Spleen (tissue), 7 donors: ENCODE data around the gene BZW1.

Experiments
- POLR2A ChIP-seq, 3 donors: fragments of 450-650 bp; IDR thresholded peaks; one replicate each; pipeline ENCODE4 v1.5.1; 2017; ENCODE audit warnings: antibody characterized with exemption in 3 of 3, mild to moderate bottlenecking in 1 of 3
- TF ChIP-seq, protein P1 (sequence below), 11 experiments: fragments of 200-600 bp in 7 of 11; fragments of 450-650 bp in 4 of 11; sonication (generic) in 4 of 11; IDR thresholded peaks in 8 of 11; conservative IDR thresholded peaks in 3 of 11; 1 replicate in 7 of 11; 2 replicates in 4 of 11; pipeline versions ENCODE4 v1.4.0 to v1.8.0; 2016 to 2021; ENCODE audit warnings: antibody characterized with exemption in 11 of 11, inconsistent platforms in 4 of 11, mild to moderate bottlenecking in 1 of 11
- donor health status: DM: no; HTN: no; CAD: no; lungs with moderate emphysema.
- donor health status: DM: no; HTN: no; CAD: no.
- donor health status: DM: no; HTN: no; CAD: no.

DNA sequence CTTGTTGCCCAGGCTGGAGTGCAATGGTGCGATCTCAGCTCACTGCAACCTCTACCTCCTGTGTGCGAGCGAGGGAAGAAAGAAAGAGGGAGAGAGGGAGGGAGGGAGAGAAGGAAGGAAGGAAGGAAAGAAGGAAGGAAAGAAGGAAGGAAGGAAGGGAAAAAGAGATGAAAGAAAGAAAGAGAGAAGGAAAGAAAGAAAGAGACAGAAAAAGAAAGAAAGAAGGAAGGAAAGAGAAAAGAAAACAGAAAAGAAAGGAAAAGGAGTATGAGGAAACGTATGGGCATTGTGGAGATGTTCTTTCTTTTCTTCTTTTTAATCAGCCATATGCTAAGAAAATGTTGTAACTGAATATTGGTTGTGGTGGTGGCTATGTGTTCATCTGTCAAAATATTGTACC, 36.2 kb downstream of the BZW1 start:
- TF ChIP-seq, protein P1, sequence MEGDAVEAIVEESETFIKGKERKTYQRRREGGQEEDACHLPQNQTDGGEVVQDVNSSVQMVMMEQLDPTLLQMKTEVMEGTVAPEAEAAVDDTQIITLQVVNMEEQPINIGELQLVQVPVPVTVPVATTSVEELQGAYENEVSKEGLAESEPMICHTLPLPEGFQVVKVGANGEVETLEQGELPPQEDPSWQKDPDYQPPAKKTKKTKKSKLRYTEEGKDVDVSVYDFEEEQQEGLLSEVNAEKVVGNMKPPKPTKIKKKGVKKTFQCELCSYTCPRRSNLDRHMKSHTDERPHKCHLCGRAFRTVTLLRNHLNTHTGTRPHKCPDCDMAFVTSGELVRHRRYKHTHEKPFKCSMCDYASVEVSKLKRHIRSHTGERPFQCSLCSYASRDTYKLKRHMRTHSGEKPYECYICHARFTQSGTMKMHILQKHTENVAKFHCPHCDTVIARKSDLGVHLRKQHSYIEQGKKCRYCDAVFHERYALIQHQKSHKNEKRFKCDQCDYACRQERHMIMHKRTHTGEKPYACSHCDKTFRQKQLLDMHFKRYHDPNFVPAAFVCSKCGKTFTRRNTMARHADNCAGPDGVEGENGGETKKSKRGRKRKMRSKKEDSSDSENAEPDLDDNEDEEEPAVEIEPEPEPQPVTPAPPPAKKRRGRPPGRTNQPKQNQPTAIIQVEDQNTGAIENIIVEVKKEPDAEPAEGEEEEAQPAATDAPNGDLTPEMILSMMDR (IDR thresholded peaks at IDR 0.05 in 8 of 11, conservative IDR thresholded peaks at IDR 0.05 in 3 of 11), result no peak
- no peak for TF ChIP-seq POLR2A (IDR thresholded peaks at IDR 0.05)
